GM19395 (cell line): ENCODE data around the gene RPUSD3.
"Not testable (repeated sequence)": the region's sequence is repeated elsewhere in the genome, so short reads cannot be mapped to it uniquely, and the experiment has no call there.

Source experiments
- ATAC-seq: cut with Tn5 transposase; IDR thresholded peaks from one replicate; pipeline ENCODE4 v1.9.1; 2021; ENCODE audit warnings: mild to moderate bottlenecking, moderate library complexity; ENCODE audit not compliant: unreplicated experiment

RPUSD3 gene

GRCh38 chr3:9843715-9844438, at the start of gene RPUSD3:
Gene RPUSD3 (minus strand): TSS chr3:9844008. CDS start chr3:9843990, 18 bp downstream.
- peak; percentile 97 for ATAC-seq

- ATAC-seq, result peak; percentile 4
Observed at GRCh38 chr3:9891072-9891622, 47.3 kb upstream of the RPUSD3 start.

GRCh38 chr3:9890249-9891071, 46.7 kb upstream of the RPUSD3 start, which contains the start of gene JAGN1:
Gene JAGN1 (plus strand): TSS chr3:9890610. CDS start chr3:9890723, 113 bp downstream.
- ATAC-seq, result peak; percentile 81

- ATAC-seq, result no peak
Observed at GRCh38 chr3:9889405-9889804, 45.6 kb upstream of the RPUSD3 start.

GRCh38 chr3:9888540-9888939, 44.7 kb upstream of the RPUSD3 start:
- no peak for ATAC-seq

GRCh38 chr3:9887480-9887879, 43.7 kb upstream of the RPUSD3 start:
- no peak for ATAC-seq

- no peak for ATAC-seq
Observed at GRCh38 chr3:9886328-9886727, 42.5 kb upstream of the RPUSD3 start.

- no peak for ATAC-seq
Observed at GRCh38 chr3:9884555-9885165, 40.9 kb upstream of the RPUSD3 start.

- ATAC-seq, result no peak
Observed at GRCh38 chr3:9883706-9884554, 40.1 kb upstream of the RPUSD3 start.

- no peak for ATAC-seq
Observed at GRCh38 chr3:9881441-9881840, 37.6 kb upstream of the RPUSD3 start.

GRCh38 chr3:9879830-9880549, 36.2 kb upstream of the RPUSD3 start, which contains the start of gene CIDEC:
Gene CIDEC (minus strand): TSS chr3:9880253. CDS start chr3:9878486, 1,767 bp downstream.
- no peak for ATAC-seq

GRCh38 chr3:9878700-9879099, 34.9 kb upstream of the RPUSD3 start:
- no peak for ATAC-seq

- no peak for ATAC-seq
Observed at GRCh38 chr3:9876991-9877390, 33.2 kb upstream of the RPUSD3 start.

- ATAC-seq, result not testable (repeated sequence)
Observed at GRCh38 chr3:9876255-9876654, 32.4 kb upstream of the RPUSD3 start.

- ATAC-seq, result no peak
Observed at GRCh38 chr3:9875448-9875847, 31.6 kb upstream of the RPUSD3 start.

GRCh38 chr3:9872067-9872466, 28.3 kb upstream of the RPUSD3 start:
- ATAC-seq, result not testable (repeated sequence)

GRCh38 chr3:9870978-9871377, 27.2 kb upstream of the RPUSD3 start:
- ATAC-seq, result no peak

- ATAC-seq, result no peak
Observed at GRCh38 chr3:9869955-9870354, 26.1 kb upstream of the RPUSD3 start.

GRCh38 chr3:9867106-9867505, 23.3 kb upstream of the RPUSD3 start:
- ATAC-seq, result no peak

- ATAC-seq, result no peak
Observed at GRCh38 chr3:9866639-9867038, 22.8 kb upstream of the RPUSD3 start.
